Uterus (tissue), 4 donors: ENCODE results near the gene ZNF571. TPM values are rescaled to one million over a fixed set of nuclear protein-coding genes. Genes with fewer than 3 reads are reported as not detected.

Experiments
- DNase-seq, 2 donors: peaks; one replicate each; pipeline ENCODE4 v3.0.0-alpha.2; 2019 to 2020
- H3K27ac ChIP-seq, 2 donors: fragments of 200-600 bp; sonication (generic); 1 replicate in 1 of 2; 2 replicates in 1 of 2; pipeline ENCODE4 v1.5.1; 2016 to 2018
- H3K27me3 ChIP-seq, 2 donors: fragments of 200-600 bp; sonication (generic); one replicate each; pipeline ENCODE4 v1.5.1; 2018 to 2019; ENCODE audit warnings: control low read depth in 1 of 2
- H3K36me3 ChIP-seq, 2 donors: fragments of 200-600 bp; sonication (generic); one replicate each; pipeline ENCODE4 v1.5.1; 2019; ENCODE audit warnings: control low read depth in 1 of 2
- H3K4me1 ChIP-seq, 2 donors: fragments of 200-600 bp; sonication (generic); one replicate each; pipeline ENCODE4 v1.5.1; 2018 to 2019; ENCODE audit warnings: control low read depth in 1 of 2
- H3K4me3 ChIP-seq, 2 donors: fragments of 200-600 bp; sonication (generic); 1 replicate in 1 of 2; 2 replicates in 1 of 2; pipeline ENCODE4 v1.5.1; 2018 to 2019; ENCODE audit warnings: mild to moderate bottlenecking in 1 of 2
- H3K9me3 ChIP-seq, 2 donors: fragments of 200-600 bp; sonication (generic); one replicate each; pipeline ENCODE4 v1.5.1; 2019; ENCODE audit warnings: control low read depth in 1 of 2
- POLR2A ChIP-seq, 2 donors: fragments of 450-650 bp; IDR thresholded peaks; one replicate each; pipeline ENCODE4 v1.6.1; 2016; ENCODE audit warnings: antibody characterized with exemption in 2 of 2, mild to moderate bottlenecking in 1 of 2, moderate library complexity in 1 of 2
- intact Hi-C: fragments of 100-400 bp; cut with DNase I; formaldehyde crosslinking; loops from one replicate; pipeline ENCODE4 v1.15.1; 2023; ENCODE audit warnings: low total_unique reads
- total RNA-seq, 4 donors: library from RNA; depleted of rRNA in 3 of 4; stranded (reverse); fragments of >200 nt in 3 of 4; gene quantifications; one replicate each; pipeline versions ENCODE4 v1.1.0 to v1.2.4, GENCODE V29; 2014 to 2023
- TF ChIP-seq, protein P1 (sequence below), 4 experiments: fragments of 200-600 bp in 2 of 4; fragments of 450-650 bp in 2 of 4; sonication (generic) in 2 of 4; IDR thresholded peaks; one replicate each; pipeline ENCODE4 v1.5.1; 2016 to 2019; ENCODE audit warnings: antibody characterized with exemption in 4 of 4, mild to moderate bottlenecking in 2 of 4, moderate library complexity in 1 of 4
- donor health status: DM: yes; HTN: yes; CAD: no.

ZNF571 gene
- total RNA-seq, 4 donors from 2014 or later = 7.2 to 16.4 (median 11.4) TPM

DNA sequence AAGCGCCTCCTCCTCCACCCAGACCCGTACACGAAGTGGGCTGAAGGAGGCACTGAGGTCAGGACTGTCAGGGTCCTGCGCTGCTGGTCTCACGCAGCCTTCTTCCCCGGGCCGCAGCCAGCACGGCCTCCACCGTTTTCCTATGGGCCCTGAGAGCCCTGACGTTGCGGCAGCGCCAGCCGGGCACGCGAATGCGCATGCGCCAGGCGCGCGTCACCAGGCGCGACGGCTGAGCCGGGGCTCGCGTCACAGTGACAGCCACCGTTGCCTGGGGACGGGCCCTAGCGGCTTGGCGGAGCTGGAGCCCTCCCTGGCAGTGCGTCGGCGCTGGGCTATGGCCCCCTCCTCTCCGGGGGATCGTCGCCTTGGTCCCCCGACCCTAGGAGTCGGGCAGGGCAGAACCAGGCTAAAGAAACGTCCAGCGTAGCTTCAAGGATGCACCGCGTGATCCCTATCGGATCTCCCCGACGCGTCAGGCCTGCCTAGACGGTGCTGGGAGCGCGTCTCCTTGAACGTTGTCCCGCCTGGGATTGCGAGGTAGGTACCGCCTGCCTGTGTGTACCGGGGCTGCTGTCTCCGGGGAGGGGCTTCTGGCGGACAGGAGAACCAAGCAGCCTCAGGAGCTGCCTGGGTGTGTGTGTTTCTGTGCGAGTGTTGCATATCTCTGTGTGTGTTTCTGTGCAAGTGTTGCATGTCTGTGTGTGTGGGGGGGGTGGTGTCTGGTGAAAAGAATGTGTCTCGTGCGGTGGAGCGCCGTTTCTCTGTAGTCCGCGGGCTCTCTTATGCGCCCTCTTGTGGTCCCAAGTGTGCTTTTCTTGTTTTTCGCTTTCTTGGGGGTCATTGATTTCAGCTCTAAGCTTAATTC, 43.2 kb downstream of the ZNF571 start:
- Histone ChIP-seq H3K4me1 (no peaks in the 10 kb centered on the region), H3K36me3 (no peaks in the 10 kb centered on the region), H3K4me3 (no peak overlapping the region), H3K27me3 (no peaks in the 10 kb centered on the region), H3K27ac (no peak overlapping the region), H3K9me3 (peaks cover 0 to 77% of the 10 kb centered on the region in 2 donors)
- intact Hi-C loops = no loop called here
- no peak for DNase-seq
- TF ChIP-seq, protein P1, sequence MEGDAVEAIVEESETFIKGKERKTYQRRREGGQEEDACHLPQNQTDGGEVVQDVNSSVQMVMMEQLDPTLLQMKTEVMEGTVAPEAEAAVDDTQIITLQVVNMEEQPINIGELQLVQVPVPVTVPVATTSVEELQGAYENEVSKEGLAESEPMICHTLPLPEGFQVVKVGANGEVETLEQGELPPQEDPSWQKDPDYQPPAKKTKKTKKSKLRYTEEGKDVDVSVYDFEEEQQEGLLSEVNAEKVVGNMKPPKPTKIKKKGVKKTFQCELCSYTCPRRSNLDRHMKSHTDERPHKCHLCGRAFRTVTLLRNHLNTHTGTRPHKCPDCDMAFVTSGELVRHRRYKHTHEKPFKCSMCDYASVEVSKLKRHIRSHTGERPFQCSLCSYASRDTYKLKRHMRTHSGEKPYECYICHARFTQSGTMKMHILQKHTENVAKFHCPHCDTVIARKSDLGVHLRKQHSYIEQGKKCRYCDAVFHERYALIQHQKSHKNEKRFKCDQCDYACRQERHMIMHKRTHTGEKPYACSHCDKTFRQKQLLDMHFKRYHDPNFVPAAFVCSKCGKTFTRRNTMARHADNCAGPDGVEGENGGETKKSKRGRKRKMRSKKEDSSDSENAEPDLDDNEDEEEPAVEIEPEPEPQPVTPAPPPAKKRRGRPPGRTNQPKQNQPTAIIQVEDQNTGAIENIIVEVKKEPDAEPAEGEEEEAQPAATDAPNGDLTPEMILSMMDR (IDR thresholded peaks at IDR 0.05) = no peak
- TF ChIP-seq POLR2A (IDR thresholded peaks at IDR 0.05) = no peak

DNA sequence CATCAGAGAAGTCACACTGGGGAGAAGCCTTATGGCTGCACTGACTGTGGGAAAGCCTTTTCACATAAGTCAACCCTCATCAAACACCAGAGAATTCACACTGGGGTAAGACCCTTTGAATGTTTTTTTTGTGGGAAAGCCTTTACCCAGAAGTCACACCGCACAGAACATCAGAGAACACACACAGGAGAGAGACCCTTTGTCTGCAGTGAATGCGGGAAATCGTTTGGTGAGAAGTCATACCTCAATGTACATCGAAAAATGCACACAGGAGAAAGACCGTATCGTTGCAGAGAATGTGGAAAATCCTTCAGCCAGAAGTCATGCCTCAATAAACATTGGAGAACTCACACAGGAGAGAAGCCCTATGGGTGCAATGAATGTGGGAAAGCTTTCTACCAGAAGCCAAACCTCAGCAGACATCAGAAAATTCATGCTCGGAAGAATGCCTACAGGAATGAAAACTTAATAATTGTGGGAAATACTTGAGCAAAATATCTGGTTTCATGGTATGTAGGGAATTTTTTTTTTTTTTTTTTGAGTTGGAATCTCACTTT, 57.1 kb downstream of the ZNF571 start:
- peaks cover 5 to 70% of the 10 kb centered on the region in 2 donors for H3K9me3 ChIP-seq
- no peaks in the 10 kb centered on the region for H3K36me3 ChIP-seq

DNA sequence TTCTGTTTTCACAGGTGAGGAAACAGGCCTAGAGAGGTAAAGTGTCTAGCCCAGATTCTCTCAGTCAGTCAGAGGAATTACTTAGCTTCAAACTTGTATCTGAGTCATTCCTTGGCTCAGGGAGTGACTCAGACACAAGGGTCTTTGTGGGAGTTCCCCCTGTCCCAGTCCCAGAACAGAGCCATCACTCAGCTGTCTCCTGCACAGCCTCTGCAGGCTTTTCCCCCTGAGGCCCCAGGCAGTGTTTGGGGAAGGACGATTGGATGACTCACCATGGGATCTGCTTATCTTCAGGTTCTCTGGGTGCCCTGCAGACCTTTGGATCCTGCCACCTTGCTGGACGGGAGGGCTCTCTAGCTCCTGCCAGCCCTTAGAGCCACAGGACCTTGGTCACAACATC, 74.7 kb downstream of the ZNF571 start:
- Histone ChIP-seq H3K4me1 (no peaks in the 10 kb centered on the region), H3K36me3 (no peaks in the 10 kb centered on the region), H3K9me3 (peaks cover 0 to 13% of the 10 kb centered on the region in 2 donors), H3K27ac (no peak overlapping the region), H3K27me3 (no peaks in the 10 kb centered on the region), H3K4me3 (no peak overlapping the region)
- no peak for TF ChIP-seq POLR2A (IDR thresholded peaks at IDR 0.05)
- TF ChIP-seq, protein P1 (IDR thresholded peaks at IDR 0.05) = no peak
- no peak for DNase-seq
- intact Hi-C loops = no loop called here

More for the DNA sequence above, 57.1 kb downstream of the ZNF571 start:
- H3K27ac ChIP-seq = no peak overlapping the region
- TF ChIP-seq, protein P1 (IDR thresholded peaks at IDR 0.05) = no peak
- no peak for TF ChIP-seq POLR2A (IDR thresholded peaks at IDR 0.05)
- no peak overlapping the region for H3K4me3 ChIP-seq
- intact Hi-C loops = no loop called here
- no peak for DNase-seq
- H3K4me1 ChIP-seq = no peaks in the 10 kb centered on the region
- no peaks in the 10 kb centered on the region for H3K27me3 ChIP-seq

Other genes starting within 250 kb of the ZNF571 start
- gene ZNF527, start 223.7 kb downstream of the ZNF571 start, total RNA-seq = 10 to 100 TPM in 2 of 4 donors, 1 to 10 TPM in 2; 5.6 to 25.0 (median 9.6) TPM
- 10 to 100 TPM in 3 of 4 donors, 1 to 10 TPM in 1; 8.7 to 23.5 (median 16.8) TPM for gene ZNF569, start 127.3 kb downstream of the ZNF571 start, total RNA-seq
- 10 to 100 TPM in 1 of 4 donors, 1 to 10 TPM in 3; 1.2 to 19.8 (median 7.6) TPM for gene ZNF570, start 125.4 kb downstream of the ZNF571 start, total RNA-seq
- gene ZNF793, start 87.9 kb downstream of the ZNF571 start, total RNA-seq = 10 to 100 TPM in 2 of 4 donors, 1 to 10 TPM in 2; 2.4 to 21.3 (median 8.6) TPM
- 10 to 100 TPM in 1 of 4 donors, 1 to 10 TPM in 2, under 1 TPM in 1; 0.51 to 13.0 (median 3.5) TPM for gene ZNF540, start 84 bp upstream of the ZNF571 start, total RNA-seq
- 10 to 100 TPM in 3 of 4 donors, 1 to 10 TPM in 1; 5.3 to 72.0 (median 25.5) TPM for gene ZFP30, start 60.7 kb upstream of the ZNF571 start, total RNA-seq
- 10 to 100 TPM in 3 of 4 donors, 1 to 10 TPM in 1; 3.3 to 42.6 (median 18.7) TPM for gene ZNF607, start 125.0 kb upstream of the ZNF571 start, total RNA-seq
- 10 to 100 TPM in 2 of 4 donors, 1 to 10 TPM in 2; 1.2 to 35.1 (median 7.9) TPM for gene ZNF573, start 184.8 kb upstream of the ZNF571 start, total RNA-seq